Heart left ventricle (tissue), 16 donors: ENCODE measurements around the gene KRT76. TPM values are rescaled to one million over a fixed set of nuclear protein-coding genes. Genes with fewer than 3 reads are reported as not detected.

Source experiments
- ATAC-seq, 4 donors: fragments of 200-7000 bp; cut with Tn5 transposase; one replicate each; pipeline ENCODE4 v1.9.1; 2020 to 2022; ENCODE audit warnings: moderate library complexity in 4 of 4, mild to moderate bottlenecking in 3 of 4, moderate number of reproducible peaks in 1 of 4
- DNase-seq, 5 donors: peaks; one replicate each; pipeline ENCODE4 v3.0.0-alpha.2; 2020
- H3K27ac ChIP-seq, 12 donors: fragments of 200-600 bp; sonication (generic) in 4 of 12; one replicate each; pipeline versions ENCODE4 v1.5.0 to v1.8.0; 2016 to 2022; ENCODE audit warnings: mild to moderate bottlenecking in 2 of 12
- H3K27me3 ChIP-seq, 9 donors: fragments of 200-600 bp; sonication (generic) in 2 of 9; one replicate each; pipeline versions ENCODE4 v1.5.1 to v1.8.0; 2016 to 2022; ENCODE audit warnings: mild to moderate bottlenecking in 3 of 9
- H3K36me3 ChIP-seq, 9 donors: fragments of 200-600 bp; sonication (generic) in 2 of 9; one replicate each; pipeline versions ENCODE4 v1.5.0 to v1.8.0; 2018 to 2022; ENCODE audit warnings: mild to moderate bottlenecking in 2 of 9
- H3K4me1 ChIP-seq, 12 donors: fragments of 200-600 bp; sonication (generic) in 4 of 12; one replicate each; pipeline versions ENCODE4 v1.5.0 to v1.8.0; 2016 to 2022; ENCODE audit warnings: mild to moderate bottlenecking in 3 of 12
- H3K4me3 ChIP-seq, 12 donors: fragments of 200-600 bp; sonication (generic) in 4 of 12; one replicate each; pipeline versions ENCODE4 v1.5.0 to v1.8.0; 2017 to 2022; ENCODE audit warnings: mild to moderate bottlenecking in 9 of 12, moderate library complexity in 4 of 12
- H3K9me3 ChIP-seq, 12 donors: fragments of 200-600 bp; sonication (generic) in 4 of 12; one replicate each; pipeline versions ENCODE4 v1.5.0 to v1.8.0; 2016 to 2022; ENCODE audit warnings: mild to moderate bottlenecking in 1 of 12
- CTCF ChIP-seq, 12 donors: fragments of 200-600 bp; sonication (generic) in 4 of 12; IDR thresholded peaks; one replicate each; pipeline versions ENCODE4 v1.5.0 to v1.8.0; 2018 to 2022; ENCODE audit warnings: antibody characterized with exemption in 12 of 12, mild to moderate bottlenecking in 5 of 12
- POLR2A ChIP-seq, 2 donors: fragments of 450-650 bp; IDR thresholded peaks; one replicate each; pipeline ENCODE4 v1.6.1; 2017; ENCODE audit warnings: antibody characterized with exemption in 2 of 2, mild to moderate bottlenecking in 2 of 2, moderate library complexity in 2 of 2
- WGBS, 4 donors: extraction: QIAGEN DNeasy Blood & Tissue Kit in 2 of 4; methylation state at CpG; one replicate each; pipeline versions ENCODE4 v1.1.5 to v1.1.7; 2013 to 2018; 5-methylcytosine and 5-hydroxymethylcytosine counted together
- intact Hi-C, 10 donors: fragments of 100-400 bp; cut with DNase I; formaldehyde crosslinking; loops; one replicate each; pipeline versions ENCODE4 v1.11.1 to v1.14.2; 2022
- polyA plus RNA-seq, 2 donors: library from polyadenylated mRNA; stranded (reverse); fragments of 200-250 nt; gene quantifications; one replicate each; pipeline ENCODE4 v1.2.3, GENCODE V29; 2013
- total RNA-seq, 9 donors: library from RNA; depleted of rRNA in 2 of 9; stranded (reverse); fragments of >200 nt in 2 of 9; fragmentation: NEBNext Ultra II Directional in 3 of 9; extraction: Animal tissue kit (Norgen Biotek cat#: 25700) in 3 of 9; gene quantifications; one replicate each; pipeline versions ENCODE4 v1.1.0 to v1.2.4, GENCODE V29; 2016 to 2023
- donor health status: ischemic (EF 13 %, LVEDD 7.1; RV severe dilation, severe dysfunction).
- donor health status: healthy with polysubstance abuse.
- donor health status: DM: no; HTN: yes; CAD: no.
- donor health status: DM: no; HTN: no; CAD: no.
- donor health status: ischemic (EF 25% LVEDD 6.9; RV normal size, moderate dysfunction).
- donor health status: ischemic (EF 25% LVEDD 5.7; RV mildly dilated, moderate dysfunction).
- donor health status: healthy.
- donor health status: DM: yes; HTN: yes; CAD: no.
- donor health status: ischemic (EF 35%, LVEDD 5.7; RV mildly dilated, moderate dysfunction).
- donor health status: nonischemic (EF 11% LVEDD 7.7; RV severe dilation, severe dysfunction).
- donor health status: DM: yes; HTN: yes; CAD: no.
- donor health status: PGD.
- donor health status: ischemic (EF 29% LVEDD 5.4; RV normal size, mild dysfunction).
- donor health status: nonischemic (EF 23%, LVEDD 6.1; RV moderate dilation, normal function).

KRT76 gene
- total and polyA plus RNA-seq, 11 donors = not detected

- H3K27me3 ChIP-seq = peaks cover 0 to 36% (median 0%) of the 10 kb centered on the region in 9 donors
- no peak overlapping the region for H3K27ac ChIP-seq
- H3K36me3 ChIP-seq = no peaks in the 10 kb centered on the region
- H3K9me3 ChIP-seq = no peaks in the 10 kb centered on the region
- no peak for DNase-seq
- 85 to 93% (median 89%) methylated on average over 6 of the region's 6 CpGs for WGBS, 4 donors
- no peak overlapping the region for H3K4me3 ChIP-seq
- intact Hi-C loops = no loop called here
- no peak for ATAC-seq
- TF ChIP-seq POLR2A (IDR thresholded peaks at IDR 0.05) = no peak
- no peak for TF ChIP-seq CTCF (IDR thresholded peaks at IDR 0.05)
- H3K4me1 ChIP-seq = no peaks in the 10 kb centered on the region
Observed at GRCh38 chr12:52820521-52820920, 43.4 kb upstream of the KRT76 start.

GRCh38 chr12:52819731-52820510 lies 42.8 kb upstream of the KRT76 start:
- DNase-seq (no peak), ATAC-seq (no peak)
- TF ChIP-seq POLR2A (IDR thresholded peaks at IDR 0.05) = no peak
- no peaks in the 10 kb centered on the region for H3K4me1 ChIP-seq
- H3K36me3 ChIP-seq = no peaks in the 10 kb centered on the region
- no peak overlapping the region for H3K4me3 ChIP-seq
- H3K27me3 ChIP-seq = peaks cover 0 to 36% (median 0%) of the 10 kb centered on the region in 9 donors
- intact Hi-C loops = no loop called here
- no peaks in the 10 kb centered on the region for H3K9me3 ChIP-seq
- 71 to 82% (median 78%) methylated on average over 7 of the region's 7 CpGs for WGBS, 4 donors
- no peak overlapping the region for H3K27ac ChIP-seq

GRCh38 chr12:52818887-52819420 lies 41.8 kb upstream of the KRT76 start:
- intact Hi-C loops = no loop called here
- Histone ChIP-seq H3K4me3 (no peak overlapping the region), H3K4me1 (no peaks in the 10 kb centered on the region), H3K27me3 (peaks cover 0 to 36% (median 0%) of the 10 kb centered on the region in 9 donors), H3K27ac (no peak overlapping the region), H3K36me3 (no peaks in the 10 kb centered on the region), H3K9me3 (no peaks in the 10 kb centered on the region)
- 45 to 62% (median 56%) methylated on average over 2 to 7 of the region's 7 CpGs for WGBS, 4 donors
- ATAC-seq (no peak), DNase-seq (no peak)
- TF ChIP-seq CTCF (IDR thresholded peaks at IDR 0.05) = no peak
- TF ChIP-seq POLR2A (IDR thresholded peaks at IDR 0.05) = no peak

- WGBS, 4 donors = 48 to 57% (median 52%) methylated on average over 7 of the region's 7 CpGs
- H3K4me3 ChIP-seq = no peak overlapping the region
- H3K4me1 ChIP-seq = no peaks in the 10 kb centered on the region
- H3K9me3 ChIP-seq = no peaks in the 10 kb centered on the region
- no peak for ATAC-seq
- no peak for DNase-seq
- intact Hi-C loops = no loop called here
- no peak overlapping the region for H3K27ac ChIP-seq
- no peaks in the 10 kb centered on the region for H3K36me3 ChIP-seq
- H3K27me3 ChIP-seq = peaks cover 0 to 36% (median 0%) of the 10 kb centered on the region in 9 donors
- TF ChIP-seq POLR2A (IDR thresholded peaks at IDR 0.05) (no peak), CTCF (IDR thresholded peaks at IDR 0.05) (no peak)
Observed at GRCh38 chr12:52818388-52818787, 41.2 kb upstream of the KRT76 start.
